ENCODE data around the gene UHMK1.

GRCh38 chr1:162502077-162502476 lies 4.5 kb downstream of the UHMK1 start:
- TF ChIP-seq POLR2AphosphoS5 (IDR thresholded peaks at IDR 0.05) (no peak), CTCF (IDR thresholded peaks at IDR 0.05) (no peak), POLR2A (IDR thresholded peaks at IDR 0.05) (no peak)

All from upper lobe of left lung (tissue), 4 donors.